Measurements from ENCODE around the gene PXDN. TPM values are rescaled to one million over a fixed set of nuclear protein-coding genes. Genes with fewer than 3 reads are reported as not detected.

PXDN gene
- total and polyA plus RNA-seq, 2 donors (not counting 1 experiment from before 2014, with no cell fraction given): 0.21 to 1.4 TPM

- 86% methylated on average over 6 of the region's 10 CpGs for WGBS (ENCODE audit: insufficient coverage)
- no peak for ATAC-seq (ENCODE audit: low read depth)
These were observed 162.2 kb downstream of the PXDN start for GRCh38 chr2:1581965-1582625.

More at GRCh38 chr2:1581965-1582625, 162.2 kb downstream of the PXDN start:
- ChIA-PET CTCF (no interaction called here), POLR2A (no interaction called here)
- Histone ChIP-seq H3K4me1 (ENCODE audit: control insufficient read depth in 2 of 2, insufficient read depth in 2 of 2, low read length in 2 of 2) (no peaks in the 10 kb centered on the region), H3K9ac (ENCODE audit: low read length) (no peak overlapping the region), H3K4me3 (ENCODE audit: control extremely low read depth in 1 of 5, extremely low read depth in 1 of 5, insufficient read depth in 1 of 5, low read depth in 2 of 5, low read length in 4 of 5) (no peak overlapping the region), H3K27ac (ENCODE audit: low read length in 2 of 2) (no peak overlapping the region), H3K79me2 (ENCODE audit: control insufficient read depth, insufficient read depth, low read length) (no peaks in the 10 kb centered on the region), H3K9me3 (ENCODE audit: control extremely low read depth in 1 of 3, control insufficient read depth in 2 of 3, insufficient read depth in 1 of 3, low read length in 2 of 3) (peaks cover 0 to 6% (median 0%) of the 10 kb centered on the region in 3 donors), H2AFZ (ENCODE audit: insufficient read depth, low read depth, low read length, poor library complexity, severe bottlenecking) (no peak overlapping the region), H4K20me1 (ENCODE audit: control insufficient read depth, insufficient read depth, low read length, poor library complexity, severe bottlenecking) (no peaks in the 10 kb centered on the region), H3K36me3 (replicated peaks in 1 of 2; ENCODE audit: control extremely low read depth in 1 of 2, control insufficient read depth in 1 of 2, extremely low read depth in 1 of 2, insufficient read depth in 2 of 2, low read length in 1 of 2) (no peaks in the 10 kb centered on the region), H3K27me3 (replicated peaks in 1 of 4; ENCODE audit: control extremely low read depth in 1 of 4, control insufficient read depth in 3 of 4, insufficient read depth in 4 of 4, low read length in 3 of 4) (no peaks in the 10 kb centered on the region), H3K4me2 (replicated peaks; ENCODE audit: low read depth, low read length, poor library complexity, severe bottlenecking) (no peak overlapping the region)
- Mint-ChIP-seq H3K4me3 (no peak overlapping the region), H3K27me3 (peaks cover 4% of the 10 kb centered on the region), H3K27ac (no peak overlapping the region), H3K4me1 (no peaks in the 10 kb centered on the region), H3K9me3 (ENCODE audit: insufficient read depth) (no peaks in the 10 kb centered on the region)
- TF ChIP-seq EZH2 (IDR thresholded peaks at IDR 0.05; ENCODE audit: borderline replicate concordance, insufficient read depth, low read depth, low read length, poor library complexity, severe bottlenecking): no peak
- no peak for TF ChIP-seq CTCF (IDR thresholded peaks at IDR 0.05)
- no peak for DNase-seq
- intact Hi-C loops (cut with micrococcal nuclease): no loop called here
